ENCODE data around the gene L1CAM. TPM values are rescaled to one million over a fixed set of nuclear protein-coding genes. Genes with fewer than 3 reads are reported as not detected.

Gene L1CAM
- total and polyA plus RNA-seq, 2 of the 8 experiments (the other 6 are each of a cell fraction or from before 2014, with no cell fraction given) = 11.0 to 43.0 TPM

DNA sequence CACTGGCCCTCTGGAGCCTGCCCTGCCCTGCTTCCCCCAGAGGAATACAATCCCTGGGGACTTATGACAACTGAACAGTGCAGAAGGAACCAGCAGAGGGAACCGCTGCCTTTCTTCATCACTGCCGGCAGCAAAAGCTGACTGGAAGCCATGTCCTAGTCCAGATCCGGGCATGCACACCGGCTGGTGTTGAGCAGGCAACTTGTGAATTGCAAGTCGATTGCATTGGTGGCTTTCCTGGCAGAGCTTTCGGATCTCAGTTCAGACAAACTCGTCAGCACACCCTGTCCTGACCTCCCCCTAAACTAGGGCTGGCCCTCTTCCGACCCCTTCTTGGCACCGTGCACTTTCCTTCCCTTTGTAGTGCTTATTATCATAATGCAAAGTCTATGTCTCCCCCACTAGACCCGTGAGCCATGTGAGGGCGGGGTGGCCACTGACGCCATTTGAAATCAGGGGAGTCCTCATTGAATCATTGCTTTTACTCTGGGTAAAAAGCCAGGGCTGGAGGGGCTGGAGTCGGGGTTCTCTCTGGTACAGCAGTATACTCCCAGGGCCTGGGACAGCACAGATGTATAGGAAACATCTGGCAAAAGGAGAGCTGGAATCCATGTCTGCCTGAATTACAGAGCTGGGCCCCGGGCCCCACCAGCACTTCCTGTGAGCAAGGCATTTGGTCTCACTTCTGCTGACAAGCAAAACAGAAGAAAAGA lies 38.3 kb upstream of the L1CAM start (continued):
- no peak for TF ChIP-seq TEAD4 (IDR thresholded peaks at IDR 0.05; ENCODE audit: low read depth, low read length)
